Trophoblast cell (in vitro differentiated cells and primary cell): ENCODE measurements around the gene ANKS1B.

Experiments
- DNase-seq, 2 donors: peaks; one replicate each; pipeline ENCODE4 v3.0.0-alpha.2; 2016
- H2AFZ ChIP-seq: 2 replicates; pipeline ENCODE4 v1.6.1; 2013; ENCODE audit warnings: low read length, moderate library complexity, mild to moderate bottlenecking; ENCODE audit not compliant: insufficient read depth, poor library complexity
- H2AK5ac ChIP-seq: 2 replicates; pipeline ENCODE4 v1.6.1; 2013; ENCODE audit warnings: mild to moderate bottlenecking, low read length
- H2BK120ac ChIP-seq: 2 replicates; pipeline ENCODE4 v1.6.1; 2013; ENCODE audit warnings: low read length, mild to moderate bottlenecking, moderate library complexity; ENCODE audit not compliant: insufficient read depth, poor library complexity
- H2BK12ac ChIP-seq: 2 replicates; pipeline ENCODE4 v1.6.1; 2013; ENCODE audit warnings: mild to moderate bottlenecking, low read length, moderate library complexity
- H2BK5ac ChIP-seq: 2 replicates; pipeline ENCODE4 v1.6.1; 2013; ENCODE audit warnings: low read length, low read depth, moderate library complexity, mild to moderate bottlenecking; ENCODE audit not compliant: poor library complexity
- H3K14ac ChIP-seq: 2 replicates; pipeline ENCODE4 v1.6.1; 2013; ENCODE audit warnings: mild to moderate bottlenecking, low read length
- H3K18ac ChIP-seq: 2 replicates; pipeline ENCODE4 v1.6.1; 2013; ENCODE audit warnings: mild to moderate bottlenecking, low read length
- H3K23ac ChIP-seq: 2 replicates; pipeline ENCODE4 v1.6.1; 2013; ENCODE audit warnings: low read length
- H3K27ac ChIP-seq: 2 replicates; pipeline ENCODE4 v1.5.1; 2013; ENCODE audit warnings: low read depth, mild to moderate bottlenecking, inconsistent platforms, low read length, moderate library complexity
- H3K27me3 ChIP-seq: 2 replicates; pipeline ENCODE4 v1.6.1; 2013; ENCODE audit warnings: inconsistent platforms, mild to moderate bottlenecking, low read length, moderate library complexity; ENCODE audit not compliant: insufficient read depth
- H3K36me3 ChIP-seq, 2 experiments: 1 replicate in 1 of 2; 2 replicates in 1 of 2; pipeline ENCODE4 v1.6.1; 2013; ENCODE audit warnings: low read length in 2 of 2, mild to moderate bottlenecking in 2 of 2, moderate library complexity in 1 of 2; ENCODE audit not compliant: insufficient read depth in 2 of 2, control insufficient read depth in 1 of 2
- H3K4ac ChIP-seq: 2 replicates; pipeline ENCODE4 v1.6.1; 2013; ENCODE audit warnings: low read depth, mild to moderate bottlenecking, low read length, moderate library complexity
- H3K4me1 ChIP-seq, 2 experiments: 1 replicate in 1 of 2; 2 replicates in 1 of 2; pipeline ENCODE4 v1.6.1; 2013; ENCODE audit warnings: low read length in 2 of 2, mild to moderate bottlenecking in 2 of 2, moderate library complexity in 1 of 2; ENCODE audit not compliant: insufficient read depth in 2 of 2, control insufficient read depth in 1 of 2
- H3K4me2 ChIP-seq: 2 replicates; pipeline ENCODE4 v1.6.1; 2013; ENCODE audit warnings: inconsistent platforms, mild to moderate bottlenecking, low read length, moderate library complexity
- H3K4me3 ChIP-seq: 2 replicates; pipeline ENCODE4 v1.5.1; 2013; ENCODE audit warnings: mild to moderate bottlenecking, low read depth, low read length, inconsistent platforms
- H3K79me1 ChIP-seq: one replicate; pipeline ENCODE4 v1.6.1; 2013; ENCODE audit warnings: low read length
- H3K79me2 ChIP-seq: 2 replicates; pipeline ENCODE4 v1.6.1; 2013; ENCODE audit warnings: low read length, mild to moderate bottlenecking; ENCODE audit not compliant: control insufficient read depth, insufficient read depth, poor library complexity
- H3K9ac ChIP-seq: 2 replicates; pipeline ENCODE4 v1.6.1; 2013; ENCODE audit warnings: mild to moderate bottlenecking, low read length
- H3K9me3 ChIP-seq: 2 replicates; pipeline ENCODE4 v1.6.1; 2013; ENCODE audit warnings: low read depth, mild to moderate bottlenecking, control low read depth, inconsistent platforms, low read length; ENCODE audit not compliant: insufficient read depth
- H4K12ac ChIP-seq: 2 replicates; pipeline ENCODE4 v1.6.1; 2013; ENCODE audit warnings: low read depth, mild to moderate bottlenecking, low read length, moderate library complexity
- H4K8ac ChIP-seq: 2 replicates; pipeline ENCODE4 v1.6.1; 2013; ENCODE audit warnings: low read depth, mild to moderate bottlenecking, low read length, moderate library complexity
- H4K91ac ChIP-seq: one replicate; pipeline ENCODE4 v1.6.1; 2013; ENCODE audit warnings: low read depth, mild to moderate bottlenecking, low read length, moderate library complexity
- WGBS: extraction: QIAGEN DNeasy Blood & Tissue Kit; methylation state at CpG from one replicate; pipeline ENCODE4 v1.1.7; 2013; ENCODE audit warnings: missing lambda C conversion rate; ENCODE audit not compliant: insufficient read length, insufficient coverage; ENCODE audit errors: extremely low coverage; 5-methylcytosine and 5-hydroxymethylcytosine counted together

Gene ANKS1B

DNA sequence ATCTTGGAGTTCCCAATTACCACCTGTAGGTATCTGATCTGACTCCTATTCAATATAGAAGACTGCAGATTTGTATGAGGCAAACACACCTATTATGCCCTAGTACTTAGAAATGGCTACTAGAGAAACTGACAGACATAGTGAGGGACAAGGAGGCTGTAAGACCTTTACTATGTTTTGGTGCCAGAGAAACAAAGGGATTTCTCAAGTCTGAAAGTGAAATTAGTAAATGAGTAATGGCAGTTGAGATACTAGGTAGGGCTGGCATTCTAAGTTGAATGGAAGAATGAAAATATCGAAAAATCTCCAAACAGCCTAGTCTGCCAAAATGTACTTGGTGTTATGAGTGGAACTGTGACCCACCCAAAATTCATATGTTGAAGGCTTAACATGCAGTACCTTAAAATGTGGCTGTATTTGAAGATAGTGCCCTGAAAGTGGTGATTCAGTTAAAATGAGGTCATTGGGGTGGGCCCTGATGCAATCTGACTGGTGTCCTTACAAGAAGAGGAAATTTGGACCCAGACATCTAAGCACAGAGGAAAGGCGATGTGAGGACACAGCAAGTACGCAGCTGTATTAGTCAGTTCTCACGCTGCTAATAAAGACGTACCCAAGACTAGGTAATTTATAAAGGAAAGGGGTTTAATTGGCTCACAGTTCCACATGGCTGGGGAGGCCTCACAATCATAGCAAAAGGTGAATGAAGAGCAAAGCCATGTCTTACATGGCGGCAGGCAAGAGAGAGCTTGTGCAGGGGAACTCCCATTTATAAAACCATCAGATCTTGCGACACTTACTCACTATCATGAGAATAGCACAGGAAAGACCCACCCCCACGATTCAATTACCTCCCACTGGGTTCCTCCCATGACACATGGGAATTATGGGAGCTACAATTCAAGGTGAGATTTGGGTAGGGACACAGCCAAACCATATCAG lies 1212.7 kb downstream of the ANKS1B start:
- Histone ChIP-seq H2BK120ac (no peak overlapping the region), H3K23ac (no peak overlapping the region), H4K91ac (no peak overlapping the region), H3K36me3 (no peaks in the 10 kb centered on the region), H3K4me1 (no peaks in the 10 kb centered on the region), H3K4me2 (no peak overlapping the region), H3K4me3 (no peak overlapping the region), H2AFZ (no peak overlapping the region), H3K79me1 (no peaks in the 10 kb centered on the region), H3K14ac (no peak overlapping the region), H3K9ac (no peak overlapping the region), H3K9me3 (no peaks in the 10 kb centered on the region), H2BK12ac (no peak overlapping the region), H2BK5ac (no peak overlapping the region), H4K8ac (no peak overlapping the region), H3K27ac (no peak overlapping the region), H3K27me3 (no peaks in the 10 kb centered on the region), H2AK5ac (no peak overlapping the region), H4K12ac (no peak overlapping the region), H3K79me2 (no peaks in the 10 kb centered on the region), H3K18ac (no peak overlapping the region), H3K4ac (no peak overlapping the region)
- DNase-seq, result no peak
- no CpG with 5 or more reads among the region's 8 CpGs for WGBS

DNA sequence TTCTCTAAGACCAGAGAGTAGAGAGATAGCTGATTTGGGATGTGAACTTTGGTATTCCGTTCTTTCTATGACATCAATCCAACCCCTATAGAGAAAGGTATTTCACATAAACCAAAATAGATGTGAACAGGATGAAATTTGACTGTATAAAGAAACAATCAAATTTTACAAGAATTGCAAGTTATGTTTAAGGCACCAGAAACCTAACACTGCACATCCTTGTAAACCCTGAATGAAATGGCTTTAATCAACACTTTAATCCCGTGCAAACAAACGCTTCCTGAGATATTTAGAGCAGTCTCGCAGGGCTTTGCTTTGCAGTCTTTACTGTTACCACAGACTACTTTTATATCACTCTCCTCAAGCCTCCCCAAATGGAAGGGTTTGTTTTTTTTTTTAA lies 1214.5 kb downstream of the ANKS1B start:
- no peak overlapping the region for H2AK5ac ChIP-seq
- H4K91ac ChIP-seq, result no peak overlapping the region
- H2BK120ac ChIP-seq, result no peak overlapping the region
- H3K4ac ChIP-seq, result no peak overlapping the region
- H2AFZ ChIP-seq, result no peak overlapping the region
- no peak overlapping the region for H3K23ac ChIP-seq
- H2BK5ac ChIP-seq, result no peak overlapping the region
- no peaks in the 10 kb centered on the region for H3K79me1 ChIP-seq
- no peaks in the 10 kb centered on the region for H3K4me1 ChIP-seq
- no peak overlapping the region for H3K4me3 ChIP-seq
- no CpG with 5 or more reads among the region's 4 CpGs for WGBS
- no peak overlapping the region for H2BK12ac ChIP-seq
- H3K4me2 ChIP-seq, result no peak overlapping the region
- no peak overlapping the region for H3K18ac ChIP-seq
- DNase-seq, result no peak
- H3K36me3 ChIP-seq, result no peaks in the 10 kb centered on the region
- no peaks in the 10 kb centered on the region for H3K9me3 ChIP-seq
- H3K79me2 ChIP-seq, result no peaks in the 10 kb centered on the region
- H3K27ac ChIP-seq, result no peak overlapping the region
- H3K14ac ChIP-seq, result no peak overlapping the region
- H3K9ac ChIP-seq, result no peak overlapping the region
- no peak overlapping the region for H4K8ac ChIP-seq
- H3K27me3 ChIP-seq, result no peaks in the 10 kb centered on the region
- no peak overlapping the region for H4K12ac ChIP-seq

DNA sequence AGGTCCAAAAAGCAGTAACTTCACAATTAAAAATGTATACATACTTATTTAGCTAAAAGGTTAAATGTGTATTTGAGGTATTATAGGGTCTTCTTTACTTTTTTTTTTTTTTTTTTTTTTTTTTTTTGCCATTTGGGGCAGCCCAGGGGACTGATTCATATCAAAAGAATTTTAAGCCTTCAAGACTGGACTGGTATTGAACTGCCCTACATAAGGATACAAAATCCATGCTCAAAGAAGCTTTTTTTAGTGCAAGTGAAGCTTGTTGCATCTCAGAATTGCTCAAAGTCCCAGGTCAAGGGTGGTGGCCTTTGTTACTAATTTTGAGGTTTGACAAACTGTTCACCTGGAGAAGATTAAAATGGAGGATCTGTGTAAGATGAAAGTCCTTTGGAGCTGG lies 1215.7 kb downstream of the ANKS1B start:
- Histone ChIP-seq H3K27me3 (no peaks in the 10 kb centered on the region), H2AK5ac (no peak overlapping the region), H4K12ac (no peak overlapping the region), H3K23ac (no peak overlapping the region), H2BK120ac (no peak overlapping the region), H3K79me1 (no peaks in the 10 kb centered on the region), H3K79me2 (no peaks in the 10 kb centered on the region), H3K9me3 (no peaks in the 10 kb centered on the region), H3K27ac (no peak overlapping the region), H3K4me1 (no peaks in the 10 kb centered on the region), H4K8ac (no peak overlapping the region), H2BK12ac (no peak overlapping the region), H3K18ac (no peak overlapping the region), H3K4me3 (no peak overlapping the region), H3K14ac (no peak overlapping the region), H3K4me2 (no peak overlapping the region), H2AFZ (no peak overlapping the region), H3K4ac (no peak overlapping the region), H3K9ac (no peak overlapping the region), H3K36me3 (no peaks in the 10 kb centered on the region), H4K91ac (no peak overlapping the region), H2BK5ac (no peak overlapping the region)
- DNase-seq, result no peak

DNA sequence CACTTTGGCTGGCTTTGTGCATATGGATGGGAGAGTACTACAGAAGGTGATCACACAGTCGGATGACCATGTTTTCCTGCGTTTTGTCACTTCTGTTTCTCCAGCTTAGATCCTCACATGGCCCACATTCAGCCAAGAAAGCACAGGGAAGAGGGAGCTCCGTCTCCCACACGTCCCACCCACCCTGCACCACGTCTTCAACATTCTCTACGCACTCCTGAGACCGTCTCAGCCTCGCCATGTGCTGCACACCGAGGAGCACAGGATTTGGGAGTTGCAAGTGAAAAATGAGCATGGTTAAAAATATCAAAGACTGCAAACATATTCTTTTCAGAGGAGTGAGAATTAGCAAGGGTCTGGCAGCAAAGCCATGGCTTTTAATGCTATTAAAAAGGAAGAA lies 1217.5 kb downstream of the ANKS1B start:
- Histone ChIP-seq H3K14ac (no peak overlapping the region), H3K36me3 (no peaks in the 10 kb centered on the region), H3K4me3 (no peak overlapping the region), H3K27ac (no peak overlapping the region), H3K27me3 (no peaks in the 10 kb centered on the region), H3K9ac (no peak overlapping the region), H4K12ac (no peak overlapping the region), H3K9me3 (no peaks in the 10 kb centered on the region), H2BK5ac (no peak overlapping the region), H3K79me1 (no peaks in the 10 kb centered on the region), H3K4me2 (no peak overlapping the region), H4K8ac (no peak overlapping the region), H3K79me2 (no peaks in the 10 kb centered on the region), H2BK12ac (no peak overlapping the region), H2AFZ (no peak overlapping the region), H4K91ac (no peak overlapping the region), H3K4me1 (no peaks in the 10 kb centered on the region), H3K18ac (no peak overlapping the region), H3K23ac (no peak overlapping the region), H3K4ac (no peak overlapping the region), H2BK120ac (no peak overlapping the region), H2AK5ac (no peak overlapping the region)
- DNase-seq, result no peak
- no CpG with 5 or more reads among the region's 9 CpGs for WGBS
